HepG2 (cell line): Measurements from ENCODE around the gene GALNTL6. TPM values are rescaled to one million over a fixed set of nuclear protein-coding genes. Genes with fewer than 3 reads are reported as not detected.

Experiments
- ATAC-seq: fragments of 200-7000 bp; cut with Tn5 transposase; 3 replicates; pipeline ENCODE4 v1.9.1; 2020; ENCODE audit warnings: mild to moderate bottlenecking, moderate library complexity
- BruUV-seq: library from RNA; stranded (reverse); fragments of 400-500 nt; replicated peaks from 2 replicates; lab custom pipeline; 2021; lab: Mats Ljungman, UMichigan
- CTCF ChIA-PET: fragments of 300-600 bp; formaldehyde crosslinking; extraction: SDS; loops from one replicate; lab custom pipeline; 2021; ENCODE audit warnings: low total read pairs, inconsistent platforms, low intra/inter-chr PET ratio; lab: Yijun Ruan, JAX
- POLR2A ChIA-PET: fragments of 350-600 bp; sonication (Branson Sonifier 250); formaldehyde crosslinking; loops from one replicate; lab custom pipeline; 2020; ENCODE audit warnings: antibody characterized with exemption, inconsistent platforms; lab: Yijun Ruan, JAX
- DNase-seq: peaks from one replicate; pipeline ENCODE4 v3.0.0-alpha.2; 2015; ENCODE audit warnings: low spot score
- FAIRE-seq: peaks from 3 replicates; lab custom pipeline; 2011; peaks lifted over from hg19 to GRCh38; lab: Jason Lieb, UNC
- H2AFZ ChIP-seq: one replicate; pipeline ENCODE4 v1.6.1; 2011; ENCODE audit warnings: low read length, inconsistent platforms
- H3K27ac ChIP-seq: fragments of 300-600 bp; 3 replicates; pipeline ENCODE4 v1.8.0; 2011; ENCODE audit warnings: mixed run types, mild to moderate bottlenecking, mixed read lengths, low read length, inconsistent platforms; ENCODE audit not compliant: insufficient read depth; ENCODE audit errors: extremely low read length
- H3K27me3 ChIP-seq, 2 experiments: fragments of 200-600 bp in 1 of 2; 2 replicates in 1 of 2; 3 replicates in 1 of 2; pipeline versions ENCODE4 v1.6.0 to v1.8.0; 2011; ENCODE audit warnings: low read length in 2 of 2, mild to moderate bottlenecking in 2 of 2, moderate library complexity in 2 of 2, inconsistent platforms in 1 of 2; ENCODE audit not compliant: insufficient read depth in 2 of 2, control insufficient read depth in 1 of 2
- H3K36me3 ChIP-seq, 2 experiments: fragments of 200-600 bp in 1 of 2; replicated peaks in 1 of 2; 2 replicates in 1 of 2; 3 replicates in 1 of 2; pipeline versions ENCODE4 v1.5.1 to v1.8.0; 2011; ENCODE audit warnings: low read length in 2 of 2, inconsistent platforms in 1 of 2; ENCODE audit not compliant: insufficient read depth in 2 of 2, control insufficient read depth in 1 of 2
- H3K4me1 ChIP-seq: 2 replicates; pipeline ENCODE4 v1.5.1; 2012; ENCODE audit warnings: low read length, inconsistent platforms; ENCODE audit not compliant: insufficient read depth
- H3K4me2 ChIP-seq: 2 replicates; pipeline ENCODE4 v1.6.0; 2011; ENCODE audit warnings: low read depth, low read length, inconsistent platforms
- H3K4me3 ChIP-seq, 3 experiments: fragments of 200-600 bp in 1 of 3; sonication (generic), shearing (Covaris generic) in 1 of 3; replicated peaks in 1 of 3; 2 replicates each; pipeline ENCODE4 v1.5.1; 2011 to 2016; ENCODE audit warnings: low read length in 3 of 3, inconsistent platforms in 2 of 3, low read depth in 2 of 3, mild to moderate bottlenecking in 2 of 3, control low read depth in 1 of 3, mixed read lengths in 1 of 3; ENCODE audit not compliant: insufficient read depth in 1 of 3
- H3K79me2 ChIP-seq: one replicate; pipeline ENCODE4 v1.6.1; 2011; ENCODE audit warnings: low read length, inconsistent platforms; ENCODE audit not compliant: insufficient read depth
- H3K9ac ChIP-seq: 2 replicates; pipeline ENCODE4 v1.6.0; 2011; ENCODE audit warnings: mild to moderate bottlenecking, low read depth, low read length, inconsistent platforms; ENCODE audit not compliant: insufficient read depth
- H3K9me3 ChIP-seq: 2 replicates; pipeline ENCODE4 v1.5.1; 2012; ENCODE audit warnings: mild to moderate bottlenecking, low read length
- H4K20me1 ChIP-seq: 2 replicates; pipeline ENCODE4 v1.6.0; 2011; ENCODE audit warnings: inconsistent platforms, mild to moderate bottlenecking, low read length, moderate library complexity; ENCODE audit not compliant: insufficient read depth
- FOSL1 ChIP-seq: sonication (generic); formaldehyde crosslinking; IDR thresholded peaks from 2 replicates; pipeline ENCODE4 v1.9.0; 2021; ENCODE audit warnings: missing genetic modification reagents, borderline replicate concordance
- NFE2L2 ChIP-seq: fragments of 150-350 bp; IDR thresholded peaks from 2 replicates; pipeline ENCODE4 v1.6.1; 2014; ENCODE audit warnings: low read length
- POLR2A ChIP-seq, 2 experiments: IDR thresholded peaks; 2 replicates each; pipeline ENCODE4 v1.6.1; 2011; ENCODE audit warnings: low read depth in 2 of 2, low read length in 2 of 2, mild to moderate bottlenecking in 1 of 2, moderate library complexity in 1 of 2; ENCODE audit not compliant: insufficient read depth in 1 of 2
- SRF ChIP-seq: IDR thresholded peaks from 2 replicates; pipeline ENCODE4 v1.6.1; 2011; ENCODE audit warnings: mild to moderate bottlenecking, low read depth, low read length, moderate library complexity
- TCF12 ChIP-seq, 2 experiments: fragments of 450-650 bp in 1 of 2; sonication (generic) in 1 of 2; formaldehyde crosslinking in 1 of 2; IDR thresholded peaks; 2 replicates each; pipeline versions ENCODE4 v1.6.1 to v1.8.0; 2017 to 2022; ENCODE audit warnings: antibody characterized with exemption in 1 of 2, mild to moderate bottlenecking in 1 of 2, missing genetic modification reagents in 1 of 2, moderate library complexity in 1 of 2
- ZNF274 ChIP-seq: sonication (generic); formaldehyde crosslinking; IDR thresholded peaks from 2 replicates; pipeline ENCODE4 v1.5.1; 2020; ENCODE audit warnings: mild to moderate bottlenecking, missing genetic modification reagents
- ZNF501 ChIP-seq: sonication (generic); formaldehyde crosslinking; IDR thresholded peaks from 2 replicates; pipeline ENCODE4 v1.5.1; 2020; ENCODE audit warnings: mild to moderate bottlenecking, moderate library complexity, missing genetic modification reagents
- ZNF550 ChIP-seq: sonication (generic); formaldehyde crosslinking; IDR thresholded peaks from 2 replicates; pipeline ENCODE4 v1.4.0; 2020; ENCODE audit warnings: mild to moderate bottlenecking, missing genetic modification reagents, borderline replicate concordance
- ZNF724P ChIP-seq: sonication (generic); formaldehyde crosslinking; IDR thresholded peaks from 2 replicates; pipeline ENCODE4 v1.8.0; 2022; ENCODE audit warnings: missing genetic modification reagents, borderline replicate concordance
- WGBS: methylation state at CpG from one replicate; pipeline ENCODE4 v1.1.6; 2017; ENCODE audit warnings: low lambda C conversion rate; 5-methylcytosine and 5-hydroxymethylcytosine counted together
- in situ Hi-C: cut with HindIII; loops from 2 replicates; pipeline ENCODE4 v1.10.0; 2017; ENCODE audit warnings: low pct_unique_long_range_greater_than_20kb; ENCODE audit not compliant: extremely low pct_ligation_motif_present
- intact Hi-C: fragments of 100-400 bp; cut with micrococcal nuclease; formaldehyde crosslinking; loops from one replicate; pipeline ENCODE4 v1.10.0; 2022; ENCODE audit not compliant: unreplicated experiment
- polyA plus RNA-seq, 8 experiments: library from polyadenylated mRNA; depleted of rRNA in 3 of 8; stranded (reverse) in 7 of 8; unstranded in 1 of 8; fragments of >200 nt; fragmentation: Illumina TruSeq in 4 of 8; extraction: Trizol in 4 of 8; gene quantifications; 2 replicates each; pipeline versions ENCODE4 v1.2.1 to v1.2.3, GENCODE V29; 2011 to 2016; ENCODE audit warnings: low read depth in 4 of 8, missing spikeins in 1 of 8, mixed read lengths in 1 of 8; ENCODE audit not compliant: insufficient read depth in 1 of 8
- total RNA-seq, 5 experiments: library from RNA; depleted of rRNA; stranded (reverse); fragments of >200 nt; fragmentation: Illumina TruSeq; extraction: Trizol; gene quantifications; 2 replicates each; pipeline ENCODE4 v1.2.3, GENCODE V29; 2016; ENCODE audit warnings: low read depth in 1 of 5
- TF ChIP-seq, protein P1 (sequence below): IDR thresholded peaks from 2 replicates; pipeline ENCODE4 v1.6.1; 2016; ENCODE audit warnings: mild to moderate bottlenecking
- TF ChIP-seq, protein P2 (sequence below): sonication (generic); formaldehyde crosslinking; IDR thresholded peaks from 2 replicates; pipeline ENCODE4 v1.4.0; 2020; ENCODE audit warnings: missing genetic modification reagents, borderline replicate concordance

The GALNTL6 gene
- total and polyA plus RNA-seq, 2 of the 13 experiments (the other 11 are each of a cell fraction or from before 2014, with no cell fraction given), result not detected

DNA sequence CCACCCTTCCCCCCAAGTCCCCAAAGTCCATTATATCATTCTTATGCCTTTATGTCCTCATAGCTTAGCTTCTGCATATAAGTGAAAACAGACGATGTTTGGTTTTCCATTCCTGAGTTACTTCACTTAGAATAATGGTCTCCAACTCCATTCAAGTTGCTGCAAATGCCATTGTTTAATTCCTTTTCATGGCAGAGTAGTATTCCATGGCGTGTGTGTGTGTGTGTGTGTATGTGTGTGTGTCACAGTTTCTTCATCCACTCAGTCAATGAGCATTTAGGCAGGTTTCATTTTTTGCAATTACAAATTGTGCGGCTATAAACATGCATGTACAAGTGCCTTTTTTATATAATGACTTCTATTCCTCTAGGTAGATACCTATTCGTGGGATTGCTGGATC is 1248.0 kb downstream of the GALNTL6 start:
- in situ Hi-C loops (no loop called here), intact Hi-C loops (no loop called here)
- H3K36me3 ChIP-seq, result no peaks in the 10 kb centered on the region
- H4K20me1 ChIP-seq, result no peaks in the 10 kb centered on the region
- H3K9me3 ChIP-seq, result no peaks in the 10 kb centered on the region
- no peak overlapping the region for H3K27ac ChIP-seq
- FAIRE-seq (no peak), DNase-seq (no peak), ATAC-seq (no peak)
- H2AFZ ChIP-seq, result no peak overlapping the region
- no peak overlapping the region for H3K9ac ChIP-seq
- H3K4me2 ChIP-seq, result no peak overlapping the region
- H3K4me3 ChIP-seq, result no peak overlapping the region
- CTCF ChIA-PET, result no interaction called here
- no peak for TF ChIP-seq ZNF724P (CRISPR knock-in tag)
- no peak for TF ChIP-seq ZNF501 (CRISPR knock-in tag)
- no peak for TF ChIP-seq ZNF550 (CRISPR knock-in tag)
- no peak for TF ChIP-seq POLR2A (IDR thresholded peaks at IDR 0.05; ENCODE audit: insufficient read depth in 1 of 2, low read depth in 2 of 2, low read length in 2 of 2)
- no peak for TF ChIP-seq SRF
- no peak for TF ChIP-seq TCF12 (IDR thresholded peaks at IDR 0.05)
- no peak for TF ChIP-seq TCF12 (CRISPR knock-in tag; IDR thresholded peaks at IDR 0.05)
- no peak for TF ChIP-seq ZNF274 (CRISPR knock-in tag)
- TF ChIP-seq, protein P1, sequence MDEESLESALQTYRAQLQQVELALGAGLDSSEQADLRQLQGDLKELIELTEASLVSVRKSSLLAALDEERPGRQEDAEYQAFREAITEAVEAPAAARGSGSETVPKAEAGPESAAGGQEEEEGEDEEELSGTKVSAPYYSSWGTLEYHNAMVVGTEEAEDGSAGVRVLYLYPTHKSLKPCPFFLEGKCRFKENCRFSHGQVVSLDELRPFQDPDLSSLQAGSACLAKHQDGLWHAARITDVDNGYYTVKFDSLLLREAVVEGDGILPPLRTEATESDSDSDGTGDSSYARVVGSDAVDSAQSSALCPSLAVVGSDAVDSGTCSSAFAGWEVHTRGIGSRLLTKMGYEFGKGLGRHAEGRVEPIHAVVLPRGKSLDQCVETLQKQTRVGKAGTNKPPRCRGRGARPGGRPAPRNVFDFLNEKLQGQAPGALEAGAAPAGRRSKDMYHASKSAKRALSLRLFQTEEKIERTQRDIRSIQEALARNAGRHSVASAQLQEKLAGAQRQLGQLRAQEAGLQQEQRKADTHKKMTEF (CRISPR knock-in tag), result no peak
- no peak for TF ChIP-seq FOSL1
- TF ChIP-seq, protein P2, sequence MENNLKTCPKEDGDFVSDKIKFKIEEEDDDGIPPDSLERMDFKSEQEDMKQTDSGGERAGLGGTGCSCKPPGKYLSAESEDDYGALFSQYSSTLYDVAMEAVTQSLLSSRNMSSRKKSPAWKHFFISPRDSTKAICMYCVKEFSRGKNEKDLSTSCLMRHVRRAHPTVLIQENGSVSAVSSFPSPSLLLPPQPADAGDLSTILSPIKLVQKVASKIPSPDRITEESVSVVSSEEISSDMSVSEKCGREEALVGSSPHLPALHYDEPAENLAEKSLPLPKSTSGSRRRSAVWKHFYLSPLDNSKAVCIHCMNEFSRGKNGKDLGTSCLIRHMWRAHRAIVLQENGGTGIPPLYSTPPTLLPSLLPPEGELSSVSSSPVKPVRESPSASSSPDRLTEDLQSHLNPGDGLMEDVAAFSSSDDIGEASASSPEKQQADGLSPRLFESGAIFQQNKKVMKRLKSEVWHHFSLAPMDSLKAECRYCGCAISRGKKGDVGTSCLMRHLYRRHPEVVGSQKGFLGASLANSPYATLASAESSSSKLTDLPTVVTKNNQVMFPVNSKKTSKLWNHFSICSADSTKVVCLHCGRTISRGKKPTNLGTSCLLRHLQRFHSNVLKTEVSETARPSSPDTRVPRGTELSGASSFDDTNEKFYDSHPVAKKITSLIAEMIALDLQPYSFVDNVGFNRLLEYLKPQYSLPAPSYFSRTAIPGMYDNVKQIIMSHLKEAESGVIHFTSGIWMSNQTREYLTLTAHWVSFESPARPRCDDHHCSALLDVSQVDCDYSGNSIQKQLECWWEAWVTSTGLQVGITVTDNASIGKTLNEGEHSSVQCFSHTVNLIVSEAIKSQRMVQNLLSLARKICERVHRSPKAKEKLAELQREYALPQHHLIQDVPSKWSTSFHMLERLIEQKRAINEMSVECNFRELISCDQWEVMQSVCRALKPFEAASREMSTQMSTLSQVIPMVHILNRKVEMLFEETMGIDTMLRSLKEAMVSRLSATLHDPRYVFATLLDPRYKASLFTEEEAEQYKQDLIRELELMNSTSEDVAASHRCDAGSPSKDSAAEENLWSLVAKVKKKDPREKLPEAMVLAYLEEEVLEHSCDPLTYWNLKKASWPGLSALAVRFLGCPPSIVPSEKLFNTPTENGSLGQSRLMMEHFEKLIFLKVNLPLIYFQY (CRISPR knock-in tag), result no peak
- no peak for TF ChIP-seq NFE2L2
- 25% methylated on average over 4 of the region's 4 CpGs for WGBS
- POLR2A ChIA-PET, result no interaction called here
- H3K4me1 ChIP-seq, result no peaks in the 10 kb centered on the region
- no peaks in the 10 kb centered on the region for H3K79me2 ChIP-seq
- H3K27me3 ChIP-seq, result no peaks in the 10 kb centered on the region
- no TSS peak for BruUV-seq
